WTC11 (cell line): ENCODE measurements around the gene HOXA7. TPM values are rescaled to one million over a fixed set of nuclear protein-coding genes. Genes with fewer than 3 reads are reported as not detected.

Source experiments
- ATAC-seq: fragments of 200-7000 bp; cut with Tn5 transposase; 2 replicates; pipeline ENCODE4 v1.10.0; 2021; ENCODE audit warnings: mild to moderate bottlenecking, moderate library complexity
- CTCF ChIA-PET: fragments of 300-600 bp; sonication (Branson Sonifier 250); formaldehyde crosslinking; loops from one replicate; lab custom pipeline; 2021; ENCODE audit warnings: antibody characterized with exemption; lab: Charles Lee
- POLR2A ChIA-PET: fragments of 350-600 bp; sonication (Branson Sonifier 250); formaldehyde crosslinking; loops from one replicate; lab custom pipeline; 2021; ENCODE audit warnings: antibody characterized with exemption; lab: Charles Lee
- DNase-seq: peaks from one replicate; pipeline ENCODE4 v3.0.0; 2021; ENCODE audit warnings: low spot score
- H3K27ac Mint-ChIP-seq: 2 replicates; pipeline ENCODE4 v1.8.0; 2021; ENCODE audit warnings: mixed read lengths
- H3K27me3 Mint-ChIP-seq: 2 replicates; pipeline ENCODE4 v1.8.0; 2021; ENCODE audit warnings: low read depth, mild to moderate bottlenecking, moderate library complexity, mixed read lengths
- H3K36me3 Mint-ChIP-seq: 2 replicates; pipeline ENCODE4 v1.8.0; 2021; ENCODE audit warnings: mixed read lengths
- H3K4me1 Mint-ChIP-seq: 2 replicates; pipeline ENCODE4 v1.8.0; 2022; ENCODE audit warnings: mixed read lengths
- H3K4me3 Mint-ChIP-seq: 2 replicates; pipeline ENCODE4 v1.8.0; 2021; ENCODE audit warnings: mild to moderate bottlenecking, moderate library complexity, mixed read lengths
- H3K9me3 Mint-ChIP-seq: 2 replicates; pipeline ENCODE4 v1.8.0; 2021; ENCODE audit warnings: mixed read lengths
- ATF1 ChIP-seq: sonication (generic); formaldehyde crosslinking; IDR thresholded peaks from 2 replicates; pipeline ENCODE4 v1.8.1; 2023; ENCODE audit warnings: mild to moderate bottlenecking, moderate library complexity, missing genetic modification reagents
- ATF3 ChIP-seq: sonication (generic); formaldehyde crosslinking; conservative IDR thresholded peaks from 2 replicates; pipeline ENCODE4 v1.8.1; 2022; ENCODE audit warnings: mild to moderate bottlenecking, missing genetic modification reagents
- CBFB ChIP-seq: sonication (generic); formaldehyde crosslinking; IDR thresholded peaks from 2 replicates; pipeline ENCODE4 v1.8.1; 2022; ENCODE audit warnings: mild to moderate bottlenecking, low read depth, missing genetic modification reagents
- ELF4 ChIP-seq: sonication (generic); formaldehyde crosslinking; IDR thresholded peaks from 2 replicates; pipeline ENCODE4 v1.8.1; 2022; ENCODE audit warnings: low read depth, mild to moderate bottlenecking, moderate library complexity, missing genetic modification reagents
- ERG ChIP-seq: fragments of 250-450 bp; sonication (Bioruptor Pico); IDR thresholded peaks from 2 replicates; pipeline ENCODE4 v1.8.0; 2021; ENCODE audit warnings: mild to moderate bottlenecking
- ETV6 ChIP-seq: sonication (generic); formaldehyde crosslinking; IDR thresholded peaks from 2 replicates; pipeline ENCODE4 v1.8.1; 2022; ENCODE audit warnings: mild to moderate bottlenecking, missing genetic modification reagents
- FOXJ3 ChIP-seq: sonication (generic); formaldehyde crosslinking; IDR thresholded peaks from 2 replicates; pipeline ENCODE4 v1.9.0; 2021; ENCODE audit warnings: missing genetic modification reagents, mild to moderate bottlenecking, borderline replicate concordance
- GRHL2 ChIP-seq: fragments of 250-450 bp; sonication (Bioruptor Pico); IDR thresholded peaks from 2 replicates; pipeline ENCODE4 v1.8.0; 2022; ENCODE audit warnings: mild to moderate bottlenecking, moderate library complexity; ENCODE audit not compliant: insufficient replicate concordance, severe bottlenecking
- GTF2I ChIP-seq: fragments of 250-450 bp; sonication (Bioruptor Pico); conservative IDR thresholded peaks from 2 replicates; pipeline ENCODE4 v1.4.0; 2021; ENCODE audit warnings: mild to moderate bottlenecking
- JUN ChIP-seq: sonication (generic); formaldehyde crosslinking; IDR thresholded peaks from 2 replicates; pipeline ENCODE4 v1.8.0; 2023; ENCODE audit warnings: mild to moderate bottlenecking, missing genetic modification reagents
- MYBL2 ChIP-seq: sonication (generic); formaldehyde crosslinking; IDR thresholded peaks from 2 replicates; pipeline ENCODE4 v1.8.1; 2023; ENCODE audit warnings: mild to moderate bottlenecking, moderate library complexity, missing genetic modification reagents
- NFE2L1 ChIP-seq: sonication (generic); formaldehyde crosslinking; IDR thresholded peaks from 2 replicates; pipeline ENCODE4 v1.8.1; 2023; ENCODE audit warnings: missing genetic modification reagents
- NR1H2 ChIP-seq: sonication (generic); formaldehyde crosslinking; IDR thresholded peaks from 2 replicates; pipeline ENCODE4 v1.9.0; 2021; ENCODE audit warnings: mild to moderate bottlenecking, moderate library complexity, missing genetic modification reagents
- RELA ChIP-seq: sonication (generic); formaldehyde crosslinking; IDR thresholded peaks from 2 replicates; pipeline ENCODE4 v1.8.1; 2022; ENCODE audit warnings: missing genetic modification reagents, mild to moderate bottlenecking, borderline replicate concordance
- SMAD4 ChIP-seq: sonication (generic); formaldehyde crosslinking; IDR thresholded peaks from 2 replicates; pipeline ENCODE4 v1.8.0; 2022; ENCODE audit warnings: mild to moderate bottlenecking, missing genetic modification reagents
- SOX15 ChIP-seq: fragments of 250-450 bp; sonication (Bioruptor Pico); IDR thresholded peaks from 2 replicates; pipeline ENCODE4 v1.9.0; 2021; ENCODE audit warnings: mild to moderate bottlenecking
- TCF7 ChIP-seq: sonication (generic); formaldehyde crosslinking; IDR thresholded peaks from 2 replicates; pipeline ENCODE4 v1.8.0; 2022; ENCODE audit warnings: mild to moderate bottlenecking, low read depth, missing genetic modification reagents, moderate library complexity
- ZBTB21 ChIP-seq: sonication (generic); formaldehyde crosslinking; IDR thresholded peaks from 2 replicates; pipeline ENCODE4 v1.8.1; 2023; ENCODE audit warnings: mild to moderate bottlenecking, missing genetic modification reagents, borderline replicate concordance
- ZNF138 ChIP-seq: sonication (generic); formaldehyde crosslinking; conservative IDR thresholded peaks from 2 replicates; pipeline ENCODE4 v1.8.1; 2022; ENCODE audit warnings: mild to moderate bottlenecking, moderate library complexity, missing genetic modification reagents
- ZNF317 ChIP-seq: sonication (generic); formaldehyde crosslinking; IDR thresholded peaks from 2 replicates; pipeline ENCODE4 v1.8.1; 2023; ENCODE audit warnings: low read depth, mild to moderate bottlenecking, moderate library complexity, missing genetic modification reagents, borderline replicate concordance
- ZNF416 ChIP-seq: fragments of 250-450 bp; sonication (Bioruptor Pico); IDR thresholded peaks from 2 replicates; pipeline ENCODE4 v1.9.0; 2021; ENCODE audit warnings: mild to moderate bottlenecking, inconsistent platforms
- ZNF512 ChIP-seq: sonication (generic); formaldehyde crosslinking; IDR thresholded peaks from 2 replicates; pipeline ENCODE4 v1.8.1; 2022; ENCODE audit warnings: missing genetic modification reagents, borderline replicate concordance
- total RNA-seq: library from RNA; stranded (reverse); gene quantifications from 3 replicates; pipeline ENCODE4 v1.2.3, GENCODE V29; 2021
- TF ChIP-seq, protein P1 (sequence below): fragments of 200-600 bp; IDR thresholded peaks from 2 replicates; pipeline ENCODE4 v1.8.0; 2022; ENCODE audit warnings: antibody characterized with exemption
- TF ChIP-seq, protein P2 (sequence below): fragments of 250-450 bp; sonication (Bioruptor Pico); conservative IDR thresholded peaks from 2 replicates; pipeline ENCODE4 v1.9.0; 2021; ENCODE audit warnings: mild to moderate bottlenecking

HOXA7 gene
- total RNA-seq, 1 experiment from 2014 or later, result not detected

- POLR2A ChIA-PET, result no interaction called here
- ATAC-seq (no peak), DNase-seq (no peak)
- Mint-ChIP-seq H3K4me1 (peaks cover 16% of the 10 kb centered on the region), H3K36me3 (peaks cover 3% of the 10 kb centered on the region), H3K27me3 (peaks cover 100% of the 10 kb centered on the region), H3K27ac (no peak overlapping the region), H3K4me3 (no peak overlapping the region), H3K9me3 (no peaks in the 10 kb centered on the region)
- TF ChIP-seq ATF1 (CRISPR knock-in tag), result no peak
- TF ChIP-seq ZBTB21, result no peak
- TF ChIP-seq GRHL2 (CRISPR knock-in tag), result no peak
- no peak for TF ChIP-seq SOX15
- no peak for TF ChIP-seq FOXJ3
- TF ChIP-seq GTF2I (CRISPR knock-in tag), result no peak
- TF ChIP-seq TCF7 (CRISPR knock-in tag), result no peak
- TF ChIP-seq ETV6, result no peak
- no peak for TF ChIP-seq ZNF317
- CTCF ChIA-PET, result interaction anchor here (0.8 to 1.0 kb wide), 4 partner anchors 9 to 790 kb away, joined by 3 read pairs; no protein-coding TSS in a partner anchor
Observed at GRCh38 chr7:27159266-27160144, 3.0 kb upstream of the HOXA7 start.

GRCh38 chr7:27158436-27159265 lies 2.2 kb upstream of the HOXA7 start:
- no peak for DNase-seq
- CTCF ChIA-PET, result interaction anchor here (0.8 to 1.0 kb wide), 4 partner anchors 8 to 789 kb away, joined by 3 read pairs; no protein-coding TSS in a partner anchor
- H3K4me1 Mint-ChIP-seq, result peaks cover 10% of the 10 kb centered on the region
- peaks cover 3% of the 10 kb centered on the region for H3K36me3 Mint-ChIP-seq
- H3K4me3 Mint-ChIP-seq, result no peak overlapping the region
- TF ChIP-seq JUN (CRISPR knock-in tag) (no peak), NFE2L1 (CRISPR knock-in tag) (no peak), CBFB (CRISPR knock-in tag) (no peak), ELF4 (no peak), MYBL2 (CRISPR knock-in tag) (no peak), RELA (no peak), SMAD4 (no peak), ATF3 (no peak), ZNF138 (CRISPR knock-in tag) (no peak), ZNF512 (CRISPR knock-in tag) (no peak), TCF7 (CRISPR knock-in tag) (no peak), ZNF416 (no peak), NR1H2 (no peak), ERG (CRISPR knock-in tag) (no peak)
- TF ChIP-seq, protein P1, sequence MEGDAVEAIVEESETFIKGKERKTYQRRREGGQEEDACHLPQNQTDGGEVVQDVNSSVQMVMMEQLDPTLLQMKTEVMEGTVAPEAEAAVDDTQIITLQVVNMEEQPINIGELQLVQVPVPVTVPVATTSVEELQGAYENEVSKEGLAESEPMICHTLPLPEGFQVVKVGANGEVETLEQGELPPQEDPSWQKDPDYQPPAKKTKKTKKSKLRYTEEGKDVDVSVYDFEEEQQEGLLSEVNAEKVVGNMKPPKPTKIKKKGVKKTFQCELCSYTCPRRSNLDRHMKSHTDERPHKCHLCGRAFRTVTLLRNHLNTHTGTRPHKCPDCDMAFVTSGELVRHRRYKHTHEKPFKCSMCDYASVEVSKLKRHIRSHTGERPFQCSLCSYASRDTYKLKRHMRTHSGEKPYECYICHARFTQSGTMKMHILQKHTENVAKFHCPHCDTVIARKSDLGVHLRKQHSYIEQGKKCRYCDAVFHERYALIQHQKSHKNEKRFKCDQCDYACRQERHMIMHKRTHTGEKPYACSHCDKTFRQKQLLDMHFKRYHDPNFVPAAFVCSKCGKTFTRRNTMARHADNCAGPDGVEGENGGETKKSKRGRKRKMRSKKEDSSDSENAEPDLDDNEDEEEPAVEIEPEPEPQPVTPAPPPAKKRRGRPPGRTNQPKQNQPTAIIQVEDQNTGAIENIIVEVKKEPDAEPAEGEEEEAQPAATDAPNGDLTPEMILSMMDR, result no peak
- TF ChIP-seq, protein P2, sequence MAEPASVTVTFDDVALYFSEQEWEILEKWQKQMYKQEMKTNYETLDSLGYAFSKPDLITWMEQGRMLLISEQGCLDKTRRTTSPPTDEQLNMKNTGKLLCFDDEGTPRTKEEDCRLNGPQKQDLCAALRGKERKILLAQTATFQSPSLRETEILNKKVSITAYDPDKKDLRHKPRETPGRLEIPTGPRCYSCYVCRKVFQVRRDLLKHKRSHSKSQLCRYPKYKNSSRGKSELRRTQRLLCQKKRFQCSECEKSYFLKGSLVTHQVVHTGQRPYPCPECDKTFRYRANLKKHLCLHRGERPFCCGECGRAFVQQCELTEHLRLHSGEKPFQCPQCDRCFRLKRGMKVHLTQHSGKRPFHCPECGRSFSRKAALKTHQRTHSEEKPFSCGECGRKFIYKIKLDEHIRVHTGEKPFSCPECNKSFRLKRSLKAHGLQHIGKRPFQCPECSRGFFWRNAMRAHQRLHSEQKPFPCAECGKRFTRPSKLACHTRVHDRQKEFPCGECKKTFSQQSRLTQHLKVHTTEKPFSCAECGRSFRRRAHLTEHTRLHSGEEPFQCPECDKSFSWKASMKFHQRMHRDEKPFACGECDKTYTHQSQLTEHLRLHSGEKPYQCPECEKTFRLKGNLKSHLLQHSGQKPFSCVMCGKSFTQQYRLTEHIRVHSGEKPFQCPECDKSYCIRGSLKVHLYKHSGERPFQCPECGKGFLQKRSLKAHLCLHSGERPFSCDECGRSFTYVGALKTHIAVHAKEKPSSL (CRISPR knock-in tag), result no peak
- TF ChIP-seq, all 79 proteins: peak for 0
- H3K9me3 Mint-ChIP-seq, result no peaks in the 10 kb centered on the region
- H3K27ac Mint-ChIP-seq, result no peak overlapping the region
- POLR2A ChIA-PET, result interaction anchor here (0.6 kb wide), 1 partner anchor 62 kb away, joined by 3 read pairs; no protein-coding TSS in a partner anchor
- H3K27me3 Mint-ChIP-seq, result peaks cover 100% of the 10 kb centered on the region
- no peak for ATAC-seq
